Fibroblast of mammary gland (primary cell): ENCODE measurements around the gene GSTK1.
"Not testable (repeated sequence)": the region's sequence is repeated elsewhere in the genome, so short reads cannot be mapped to it uniquely, and the experiment has no call there.

Experiments
- DNase-seq: peaks from one replicate; pipeline ENCODE4 v3.0.0-alpha.2; 2010; ENCODE audit warnings: low read depth
- H3K4me3 ChIP-seq: 2 replicates; pipeline ENCODE4 v1.5.1; 2011; ENCODE audit warnings: low read depth, mild to moderate bottlenecking, low read length, moderate library complexity; ENCODE audit not compliant: control insufficient read depth
- CTCF ChIP-seq: conservative IDR thresholded peaks from 2 replicates; pipeline ENCODE4 v1.5.1; 2011; ENCODE audit warnings: low read depth, low read length, inconsistent platforms; ENCODE audit not compliant: control insufficient read depth, insufficient read depth

GSTK1 gene

GRCh38 chr7:143289421-143289820, 26.2 kb downstream of the GSTK1 start:
- DNase-seq: peak; percentile 52
- H3K4me3 ChIP-seq: peak overlapping the region; percentile 90
- no peak for TF ChIP-seq CTCF

- H3K4me3 ChIP-seq: peak overlapping the region; percentile 90
- DNase-seq: not testable (repeated sequence)
These were observed 26.6 kb downstream of the GSTK1 start for GRCh38 chr7:143289888-143290287.

GRCh38 chr7:143290293-143290692, 27.1 kb downstream of the GSTK1 start:
- DNase-seq: no peak
- no peak for TF ChIP-seq CTCF
- no peak overlapping the region for H3K4me3 ChIP-seq

GRCh38 chr7:143292876-143293275, 29.6 kb downstream of the GSTK1 start:
- no peak overlapping the region for H3K4me3 ChIP-seq
- no peak for TF ChIP-seq CTCF
- DNase-seq: no peak

GRCh38 chr7:143295870-143296269, 32.6 kb downstream of the GSTK1 start:
- no peak overlapping the region for H3K4me3 ChIP-seq
- peak; percentile 29 for DNase-seq
- TF ChIP-seq CTCF: no peak

- no peak for TF ChIP-seq CTCF
- no peak for DNase-seq
- no peak overlapping the region for H3K4me3 ChIP-seq
These were observed 33.4 kb downstream of the GSTK1 start for GRCh38 chr7:143296686-143297085.

GRCh38 chr7:143299346-143299745, 36.1 kb downstream of the GSTK1 start:
- H3K4me3 ChIP-seq: no peak overlapping the region
- DNase-seq: peak; percentile 49
- TF ChIP-seq CTCF: no peak
